Natural killer cell (primary cell): ENCODE measurements around the gene RDH8. TPM values are rescaled to one million over a fixed set of nuclear protein-coding genes. Genes with fewer than 3 reads are reported as not detected.

Experiments
- ATAC-seq, 3 donors: fragments of 150-1000 bp in 2 of 3; fragments of 200-7000 bp in 1 of 3; cut with Tn5 transposase; 1 replicate in 1 of 3; 2 replicates in 2 of 3; pipeline ENCODE4 v1.10.0; 2021; ENCODE audit warnings: mild to moderate bottlenecking in 2 of 3, moderate library complexity in 2 of 3
- DNase-seq, 2 donors: peaks; one replicate each; pipeline versions ENCODE4 v3.0.0 to v3.0.0-alpha.2; 2013 to 2021; ENCODE audit warnings: mixed read lengths in 1 of 2
- H3K27ac ChIP-seq: one replicate; pipeline ENCODE4 v1.5.1; 2013; ENCODE audit warnings: mild to moderate bottlenecking, low read length
- H3K27me3 ChIP-seq: one replicate; pipeline ENCODE4 v1.6.1; 2013; ENCODE audit warnings: low read length; ENCODE audit not compliant: control insufficient read depth, insufficient read depth
- H3K36me3 ChIP-seq: one replicate; pipeline ENCODE4 v1.6.1; 2013; ENCODE audit warnings: low read length; ENCODE audit not compliant: control insufficient read depth, insufficient read depth
- H3K4me1 ChIP-seq: one replicate; pipeline ENCODE4 v1.6.1; 2013; ENCODE audit warnings: low read length; ENCODE audit not compliant: control insufficient read depth, insufficient read depth
- H3K4me3 ChIP-seq: one replicate; pipeline ENCODE4 v1.5.1; 2013; ENCODE audit warnings: low read length
- H3K9me3 ChIP-seq: one replicate; pipeline ENCODE4 v1.6.1; 2013; ENCODE audit warnings: low read length; ENCODE audit not compliant: control insufficient read depth, insufficient read depth
- H3K27ac Mint-ChIP-seq, 2 donors: one replicate each; pipeline ENCODE4 v1.8.0; 2022; ENCODE audit warnings: mild to moderate bottlenecking in 2 of 2, mixed read lengths in 2 of 2, moderate library complexity in 1 of 2
- H3K27me3 Mint-ChIP-seq, 2 donors: one replicate each; pipeline ENCODE4 v1.8.0; 2022; ENCODE audit warnings: low read depth in 2 of 2, mixed read lengths in 2 of 2
- H3K36me3 Mint-ChIP-seq: one replicate; pipeline ENCODE4 v1.8.0; 2022; ENCODE audit warnings: mixed read lengths
- H3K4me1 Mint-ChIP-seq, 2 donors: one replicate each; pipeline ENCODE4 v1.8.0; 2022; ENCODE audit warnings: mixed read lengths in 2 of 2
- H3K4me3 Mint-ChIP-seq: one replicate; pipeline ENCODE4 v1.8.0; 2022; ENCODE audit warnings: mild to moderate bottlenecking, moderate library complexity, mixed read lengths
- H3K9me3 Mint-ChIP-seq, 2 donors: one replicate each; pipeline ENCODE4 v1.8.0; 2022; ENCODE audit warnings: mixed read lengths in 2 of 2
- CTCF ChIP-seq: fragments of 200-600 bp; IDR thresholded peaks from one replicate; pipeline ENCODE4 v1.8.0; 2022; ENCODE audit warnings: antibody characterized with exemption
- WGBS: methylation state at CpG from one replicate; pipeline ENCODE4 v1.1.7; 2013; ENCODE audit warnings: missing lambda C conversion rate; ENCODE audit not compliant: insufficient coverage; 5-methylcytosine and 5-hydroxymethylcytosine counted together
- intact Hi-C: fragments of 100-400 bp; cut with micrococcal nuclease; formaldehyde crosslinking; loops from one replicate; pipeline ENCODE4 v1.14.2; 2022
- total RNA-seq, 4 donors: library from RNA; stranded (reverse); fragments of 120-200 nt in 1 of 4; gene quantifications; one replicate each; pipeline versions ENCODE4 v1.2.3 to v1.2.4, GENCODE V29; 2013 to 2022

RDH8 gene
- total RNA-seq, result not detected
- not detected for total RNA-seq (2013)

DNA sequence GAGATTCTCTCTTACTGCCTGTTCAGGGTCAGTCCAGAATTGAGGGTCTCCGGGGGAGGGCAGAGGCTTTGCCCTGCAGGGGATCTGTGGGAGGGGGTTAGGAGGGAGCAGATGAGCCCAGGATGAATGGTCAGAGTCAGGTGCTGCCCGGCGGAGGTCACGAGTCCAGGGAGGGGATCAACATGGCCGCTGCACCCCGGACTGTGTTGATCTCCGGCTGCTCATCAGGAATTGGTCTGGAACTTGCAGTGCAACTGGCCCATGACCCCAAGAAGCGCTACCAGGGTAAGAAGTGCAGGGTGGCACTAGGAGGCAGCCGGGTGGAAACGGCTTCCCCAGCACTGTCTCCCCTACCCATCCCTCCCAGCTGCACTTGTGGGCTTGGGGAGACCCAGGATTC is at the start of gene RDH8:
TSS of gene RDH8 (plus strand) at position 168 of the 400 bp plus-strand sequence. CDS start at position 183, 15 bp downstream.
- Histone ChIP-seq H3K36me3 (no peaks in the 10 kb centered on the region), H3K9me3 (no peaks in the 10 kb centered on the region), H3K27ac (no peak within 1 kb of the TSS), H3K4me3 (no peak within 1 kb of the TSS), H3K4me1 (peaks cover 19% of the 10 kb centered on the region), H3K27me3 (peaks cover 14% of the 10 kb centered on the region)
- H3K4me1 Mint-ChIP-seq, result peaks cover 12 to 21% of the 10 kb centered on the region in 2 donors
- 77% methylated on average over 10 of the region's 10 CpGs for WGBS
- H3K9me3 Mint-ChIP-seq, result no peaks in the 10 kb centered on the region
- peaks cover 23 to 29% of the 10 kb centered on the region in 2 donors for H3K27me3 Mint-ChIP-seq
- no peaks in the 10 kb centered on the region for H3K36me3 Mint-ChIP-seq
- ATAC-seq, result no peak
- no peak within 1 kb of the TSS for H3K4me3 Mint-ChIP-seq
- TF ChIP-seq CTCF, result no peak
- intact Hi-C loops, result no loop called here
- no peak within 1 kb of the TSS for H3K27ac Mint-ChIP-seq
- DNase-seq, result no peak

GRCh38 chr19:9966024-9966423 is 47.3 kb upstream of the RDH8 start:
- TF ChIP-seq CTCF, result no peak
- H3K4me1 Mint-ChIP-seq, result no peaks in the 10 kb centered on the region
- peaks cover 13 to 34% of the 10 kb centered on the region in 2 donors for H3K27me3 Mint-ChIP-seq
- no peaks in the 10 kb centered on the region for H3K9me3 ChIP-seq
- no peak overlapping the region for H3K4me3 ChIP-seq
- no peaks in the 10 kb centered on the region for H3K27me3 ChIP-seq
- H3K4me1 ChIP-seq, result no peaks in the 10 kb centered on the region
- no peaks in the 10 kb centered on the region for H3K36me3 Mint-ChIP-seq
- H3K4me3 Mint-ChIP-seq, result no peak overlapping the region
- H3K27ac Mint-ChIP-seq, result no peak overlapping the region
- no peak overlapping the region for H3K27ac ChIP-seq
- no peak for ATAC-seq
- no peaks in the 10 kb centered on the region for H3K9me3 Mint-ChIP-seq
- 42% methylated on average over 14 of the region's 14 CpGs for WGBS
- H3K36me3 ChIP-seq, result no peaks in the 10 kb centered on the region
- DNase-seq, result no peak
- intact Hi-C loops, result no loop called here

GRCh38 chr19:9966448-9966847 is 46.8 kb upstream of the RDH8 start:
- whole genome bisulfite sequencing, result 11% methylated on average over 29 of the region's 29 CpGs
- H3K4me3 ChIP-seq, result no peak overlapping the region
- no peak for ATAC-seq
- no peak overlapping the region for H3K27ac Mint-ChIP-seq
- TF ChIP-seq CTCF, result no peak
- DNase-seq, result no peak
- intact Hi-C loops, result no loop called here
- H3K9me3 ChIP-seq, result no peaks in the 10 kb centered on the region
- peaks cover 2% of the 10 kb centered on the region for H3K4me1 ChIP-seq
- no peaks in the 10 kb centered on the region for H3K27me3 ChIP-seq
- peaks cover 0 to 3% of the 10 kb centered on the region in 2 donors for H3K4me1 Mint-ChIP-seq
- no peaks in the 10 kb centered on the region for H3K9me3 Mint-ChIP-seq
- H3K36me3 Mint-ChIP-seq, result no peaks in the 10 kb centered on the region
- no peak overlapping the region for H3K27ac ChIP-seq
- no peak overlapping the region for H3K4me3 Mint-ChIP-seq
- H3K36me3 ChIP-seq, result no peaks in the 10 kb centered on the region
- peaks cover 13 to 33% of the 10 kb centered on the region in 2 donors for H3K27me3 Mint-ChIP-seq

DNA sequence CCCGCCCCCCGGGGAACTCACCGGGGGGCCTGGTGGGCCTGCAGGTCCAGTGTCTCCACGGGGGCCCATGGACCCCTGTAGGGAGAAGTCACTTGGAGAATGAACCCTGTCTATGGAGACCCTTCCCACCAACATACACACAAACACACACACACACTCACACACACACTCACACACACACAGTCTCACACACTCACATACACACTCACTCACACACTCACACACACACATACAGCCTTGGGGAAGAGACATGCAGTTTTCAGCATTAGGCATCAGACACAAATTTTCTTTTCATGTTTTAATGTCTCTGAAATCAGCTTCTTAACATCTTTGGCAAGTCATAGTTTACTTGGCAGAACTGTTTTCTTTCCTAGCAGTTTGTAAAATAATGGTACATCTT is 46.0 kb upstream of the RDH8 start:
- no peak overlapping the region for H3K27ac Mint-ChIP-seq
- ATAC-seq (no peak), DNase-seq (no peak)
- no peaks in the 10 kb centered on the region for H3K27me3 ChIP-seq
- no peak overlapping the region for H3K4me3 Mint-ChIP-seq
- WGBS, result 58% methylated on average over 3 of the region's 4 CpGs
- H3K27ac ChIP-seq, result no peak overlapping the region
- H3K36me3 ChIP-seq, result no peaks in the 10 kb centered on the region
- no peak for TF ChIP-seq CTCF
- H3K27me3 Mint-ChIP-seq, result peaks cover 13 to 32% of the 10 kb centered on the region in 2 donors
- no peaks in the 10 kb centered on the region for H3K9me3 Mint-ChIP-seq
- H3K4me3 ChIP-seq, result no peak overlapping the region
- peaks cover 7 to 11% of the 10 kb centered on the region in 2 donors for H3K4me1 Mint-ChIP-seq
- intact Hi-C loops, result no loop called here
- H3K36me3 Mint-ChIP-seq, result no peaks in the 10 kb centered on the region
- no peaks in the 10 kb centered on the region for H3K9me3 ChIP-seq
- peaks cover 4% of the 10 kb centered on the region for H3K4me1 ChIP-seq
